Hepatocyte (in vitro differentiated cells): Measurements from ENCODE around the gene TNFSF12. TPM values are rescaled to one million over a fixed set of nuclear protein-coding genes. Genes with fewer than 3 reads are reported as not detected.

Experiments used
- DNase-seq: peaks from one replicate; pipeline ENCODE4 v3.0.0-alpha.2; 2016; ENCODE audit warnings: low spot score
- H2AFZ ChIP-seq: fragments of 200-600 bp; sonication (generic); 2 replicates; pipeline ENCODE4 v1.6.0; 2016; ENCODE audit warnings: antibody characterized with exemption, mild to moderate bottlenecking
- H3K27ac ChIP-seq: fragments of 200-600 bp; sonication (generic); 2 replicates; pipeline ENCODE4 v1.5.1; 2016; ENCODE audit warnings: mild to moderate bottlenecking
- H3K27me3 ChIP-seq: fragments of 200-600 bp; sonication (generic); 2 replicates; pipeline ENCODE4 v1.6.1; 2016
- H3K36me3 ChIP-seq: fragments of 200-600 bp; sonication (generic); replicated peaks from 2 replicates; pipeline ENCODE4 v1.5.1; 2016; ENCODE audit warnings: low read depth; ENCODE audit not compliant: insufficient read depth
- H3K4me1 ChIP-seq: fragments of 200-600 bp; sonication (generic); 2 replicates; pipeline ENCODE4 v1.5.1; 2016; ENCODE audit warnings: mild to moderate bottlenecking, moderate library complexity; ENCODE audit not compliant: insufficient read depth
- H3K4me2 ChIP-seq: fragments of 200-600 bp; sonication (generic); 2 replicates; pipeline ENCODE4 v1.6.0; 2016
- H3K4me3 ChIP-seq: fragments of 200-600 bp; sonication (generic); 2 replicates; pipeline ENCODE4 v1.5.1; 2016; ENCODE audit warnings: mild to moderate bottlenecking
- H3K79me2 ChIP-seq: fragments of 200-600 bp; sonication (generic); 2 replicates; pipeline ENCODE4 v1.6.0; 2017; ENCODE audit warnings: mild to moderate bottlenecking
- H3K9me2 ChIP-seq: fragments of 200-600 bp; sonication (generic); replicated peaks from 2 replicates; pipeline ENCODE4 v1.6.0; 2017; ENCODE audit warnings: mild to moderate bottlenecking; ENCODE audit not compliant: insufficient read depth
- H3K9me3 ChIP-seq: fragments of 200-600 bp; sonication (generic); 2 replicates; pipeline ENCODE4 v1.5.1; 2016; ENCODE audit warnings: low read depth, mild to moderate bottlenecking
- H4K20me1 ChIP-seq: fragments of 200-600 bp; sonication (generic); 2 replicates; pipeline ENCODE4 v1.6.0; 2016; ENCODE audit warnings: mild to moderate bottlenecking; ENCODE audit not compliant: insufficient read depth, poor library complexity, severe bottlenecking
- CTCF ChIP-seq: fragments of 200-600 bp; sonication (generic); IDR thresholded peaks from 2 replicates; pipeline ENCODE4 v1.5.1; 2016; ENCODE audit warnings: antibody characterized with exemption, mild to moderate bottlenecking; ENCODE audit not compliant: poor library complexity
- EZH2 ChIP-seq: fragments of 200-600 bp; sonication (generic); IDR thresholded peaks from 2 replicates; pipeline ENCODE4 v1.6.1; 2016; ENCODE audit warnings: antibody characterized with exemption, mild to moderate bottlenecking, borderline replicate concordance
- EZH2phosphoT487 ChIP-seq: fragments of 200-600 bp; sonication (generic); IDR thresholded peaks from one replicate; pipeline ENCODE4 v1.6.1; 2018; ENCODE audit warnings: antibody characterized with exemption, mild to moderate bottlenecking, low read depth, moderate library complexity; ENCODE audit not compliant: unreplicated experiment, severe bottlenecking
- WGBS: methylation state at CpG from one replicate; pipeline ENCODE4 v1.1.6; 2016; ENCODE audit warnings: low lambda C conversion rate; ENCODE audit errors: missing lambda C conversion rate; 5-methylcytosine and 5-hydroxymethylcytosine counted together
- polyA plus RNA-seq: library from polyadenylated mRNA; unstranded; fragments of >200 nt; fragmentation: Nextera tagmentation; extraction: Ambion mirVana; gene quantifications from 2 replicates; pipeline ENCODE4 v1.2.1, GENCODE V29; 2016
- total RNA-seq: library from RNA; depleted of rRNA; stranded (reverse); fragments of >200 nt; gene quantifications from 2 replicates; pipeline ENCODE4 v1.2.3, GENCODE V29; 2014

The TNFSF12 gene
- total and polyA plus RNA-seq, 2 experiments from 2014 or later: 4.5 to 8.0 TPM

- Histone ChIP-seq H3K27me3 (no peaks in the 10 kb centered on the region), H3K36me3 (no peaks in the 10 kb centered on the region), H3K79me2 (no peaks in the 10 kb centered on the region), H2AFZ (no peak overlapping the region), H3K4me1 (no peaks in the 10 kb centered on the region), H3K9me2 (no peaks in the 10 kb centered on the region), H3K4me3 (no peak overlapping the region), H3K4me2 (no peak overlapping the region), H4K20me1 (no peaks in the 10 kb centered on the region), H3K9me3 (peaks cover 13% of the 10 kb centered on the region), H3K27ac (no peak overlapping the region)
- no peak for DNase-seq
- WGBS: 87% methylated on average over 6 of the region's 6 CpGs
- TF ChIP-seq EZH2 (no peak), CTCF (no peak), EZH2phosphoT487 (no peak)
Observed at GRCh38 chr17:7530023-7530900, 18.6 kb upstream of the TNFSF12 start.

- DNase-seq: no peak
- Histone ChIP-seq H3K4me2 (no peak overlapping the region), H3K27ac (no peak overlapping the region), H3K4me1 (no peaks in the 10 kb centered on the region), H4K20me1 (no peaks in the 10 kb centered on the region), H3K9me2 (no peaks in the 10 kb centered on the region), H3K9me3 (no peaks in the 10 kb centered on the region), H3K36me3 (no peaks in the 10 kb centered on the region), H2AFZ (no peak overlapping the region), H3K79me2 (no peaks in the 10 kb centered on the region), H3K4me3 (no peak overlapping the region), H3K27me3 (no peaks in the 10 kb centered on the region)
- 80% methylated on average over 3 of the region's 3 CpGs for WGBS
- TF ChIP-seq CTCF (no peak), EZH2 (no peak), EZH2phosphoT487 (no peak)
Observed at GRCh38 chr17:7538050-7538449, 10.8 kb upstream of the TNFSF12 start.

GRCh38 chr17:7538891-7539545, 9.8 kb upstream of the TNFSF12 start:
- Histone ChIP-seq H4K20me1 (no peaks in the 10 kb centered on the region), H3K4me2 (no peak overlapping the region), H3K36me3 (no peaks in the 10 kb centered on the region), H3K27ac (no peak overlapping the region), H3K4me3 (no peak overlapping the region), H3K27me3 (no peaks in the 10 kb centered on the region), H2AFZ (no peak overlapping the region), H3K79me2 (no peaks in the 10 kb centered on the region), H3K4me1 (no peaks in the 10 kb centered on the region), H3K9me2 (no peaks in the 10 kb centered on the region), H3K9me3 (no peaks in the 10 kb centered on the region)
- WGBS: 75% methylated on average over 11 of the region's 11 CpGs
- no peak for DNase-seq
- no peak for TF ChIP-seq EZH2phosphoT487
- no peak for TF ChIP-seq CTCF
- TF ChIP-seq EZH2: no peak
